Thoracic aorta (tissue), 2 donors: ENCODE measurements around the gene HCFC2. TPM values are rescaled to one million over a fixed set of nuclear protein-coding genes. Genes with fewer than 3 reads are reported as not detected.

Source experiments
- ATAC-seq: fragments of 150-250 bp; one replicate; pipeline ENCODE4 v1.8.0; 2017; ENCODE audit warnings: low read depth; ENCODE audit not compliant: insufficient number of reproducible peaks, low FRiP score
- DNase-seq: peaks from one replicate; pipeline ENCODE4 v3.0.0-alpha.2; 2020; ENCODE audit warnings: low spot score
- H3K27ac ChIP-seq, 2 donors: fragments of 200-600 bp; sonication (generic); 1 replicate in 1 of 2; 2 replicates in 1 of 2; pipeline ENCODE4 v1.5.1; 2016; ENCODE audit warnings: mild to moderate bottlenecking in 2 of 2, moderate library complexity in 2 of 2
- H3K27me3 ChIP-seq: fragments of 200-600 bp; sonication (generic); replicated peaks from 2 replicates; pipeline ENCODE4 v1.6.0; 2016; ENCODE audit warnings: mild to moderate bottlenecking; ENCODE audit not compliant: insufficient read depth
- H3K36me3 ChIP-seq: fragments of 200-600 bp; sonication (generic); one replicate; pipeline ENCODE4 v1.5.1; 2016
- H3K4me1 ChIP-seq, 2 donors: fragments of 200-600 bp; sonication (generic); 1 replicate in 1 of 2; 2 replicates in 1 of 2; pipeline versions ENCODE4 v1.5.1 to v1.6.0; 2016; ENCODE audit warnings: low read depth in 2 of 2, mild to moderate bottlenecking in 1 of 2; ENCODE audit not compliant: control insufficient read depth in 1 of 2
- H3K4me3 ChIP-seq: fragments of 200-600 bp; sonication (generic); 2 replicates; pipeline ENCODE4 v1.5.1; 2016; ENCODE audit warnings: mild to moderate bottlenecking
- H3K9me3 ChIP-seq: fragments of 200-600 bp; sonication (generic); 2 replicates; pipeline ENCODE4 v1.5.1; 2016
- total RNA-seq, 2 donors: library from RNA; depleted of rRNA; stranded (reverse); fragments of >200 nt; gene quantifications; one replicate each; pipeline versions ENCODE4 v1.1.0 to v1.2.3, GENCODE V29; 2016
- TF ChIP-seq, protein P1 (sequence below): fragments of 200-600 bp; sonication (generic); IDR thresholded peaks from one replicate; pipeline ENCODE4 v1.5.1; 2019; ENCODE audit warnings: antibody characterized with exemption

The HCFC2 gene
- total RNA-seq, 2 donors from 2014 or later = 24.1 to 28.6 TPM

DNA sequence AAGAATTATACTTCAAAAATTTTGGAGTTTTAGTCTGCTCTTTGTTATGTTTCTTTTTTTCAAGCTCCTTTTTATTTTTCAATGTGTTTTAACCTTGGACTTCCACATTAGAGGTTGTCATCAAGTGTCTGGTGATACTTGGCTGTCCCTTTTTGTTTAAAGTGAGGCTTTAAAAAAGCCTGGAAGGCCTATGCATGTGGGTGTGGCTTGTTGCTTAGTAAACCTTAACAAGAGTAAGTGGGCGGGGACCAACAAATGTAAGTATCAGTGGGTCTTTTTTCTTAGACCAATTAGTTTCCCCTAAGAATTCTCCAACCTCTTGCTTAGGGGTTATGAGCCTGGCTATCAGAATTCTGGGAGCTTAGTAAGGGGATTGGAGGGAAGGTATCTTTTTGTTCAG, 26.4 kb downstream of the HCFC2 start:
- Histone ChIP-seq H3K36me3 (peaks cover 35% of the 10 kb centered on the region), H3K4me1 (no peaks in the 10 kb centered on the region), H3K4me3 (no peak overlapping the region), H3K27me3 (no peaks in the 10 kb centered on the region), H3K27ac (no peak overlapping the region), H3K9me3 (no peaks in the 10 kb centered on the region)
- ATAC-seq (no peak), DNase-seq (no peak)
- TF ChIP-seq, protein P1, sequence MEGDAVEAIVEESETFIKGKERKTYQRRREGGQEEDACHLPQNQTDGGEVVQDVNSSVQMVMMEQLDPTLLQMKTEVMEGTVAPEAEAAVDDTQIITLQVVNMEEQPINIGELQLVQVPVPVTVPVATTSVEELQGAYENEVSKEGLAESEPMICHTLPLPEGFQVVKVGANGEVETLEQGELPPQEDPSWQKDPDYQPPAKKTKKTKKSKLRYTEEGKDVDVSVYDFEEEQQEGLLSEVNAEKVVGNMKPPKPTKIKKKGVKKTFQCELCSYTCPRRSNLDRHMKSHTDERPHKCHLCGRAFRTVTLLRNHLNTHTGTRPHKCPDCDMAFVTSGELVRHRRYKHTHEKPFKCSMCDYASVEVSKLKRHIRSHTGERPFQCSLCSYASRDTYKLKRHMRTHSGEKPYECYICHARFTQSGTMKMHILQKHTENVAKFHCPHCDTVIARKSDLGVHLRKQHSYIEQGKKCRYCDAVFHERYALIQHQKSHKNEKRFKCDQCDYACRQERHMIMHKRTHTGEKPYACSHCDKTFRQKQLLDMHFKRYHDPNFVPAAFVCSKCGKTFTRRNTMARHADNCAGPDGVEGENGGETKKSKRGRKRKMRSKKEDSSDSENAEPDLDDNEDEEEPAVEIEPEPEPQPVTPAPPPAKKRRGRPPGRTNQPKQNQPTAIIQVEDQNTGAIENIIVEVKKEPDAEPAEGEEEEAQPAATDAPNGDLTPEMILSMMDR = no peak

DNA sequence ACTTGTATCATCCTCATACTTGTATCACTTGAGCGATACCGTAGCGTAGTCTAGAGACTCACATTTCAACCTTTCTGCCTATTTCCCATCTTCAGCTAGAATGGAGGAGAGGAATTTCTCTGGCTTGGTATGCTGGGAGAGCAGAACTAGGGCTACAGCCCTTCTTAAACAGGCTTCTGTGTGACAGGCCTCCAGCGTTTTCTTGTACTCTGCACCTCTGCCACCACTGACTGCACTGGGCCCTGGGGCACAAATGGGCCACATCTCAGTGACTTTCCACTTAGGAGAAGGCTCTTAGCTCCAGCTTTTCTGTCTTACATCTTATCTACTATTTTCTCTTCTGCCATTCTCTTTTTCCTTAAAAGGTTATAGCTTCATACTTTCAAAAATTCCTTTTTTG, 26.8 kb downstream of the HCFC2 start:
- DNase-seq (no peak), ATAC-seq (no peak)
- Histone ChIP-seq H3K36me3 (peaks cover 32% of the 10 kb centered on the region), H3K4me1 (no peaks in the 10 kb centered on the region), H3K9me3 (no peaks in the 10 kb centered on the region), H3K27me3 (no peaks in the 10 kb centered on the region), H3K27ac (no peak overlapping the region), H3K4me3 (no peak overlapping the region)
- TF ChIP-seq, protein P1 = no peak

DNA sequence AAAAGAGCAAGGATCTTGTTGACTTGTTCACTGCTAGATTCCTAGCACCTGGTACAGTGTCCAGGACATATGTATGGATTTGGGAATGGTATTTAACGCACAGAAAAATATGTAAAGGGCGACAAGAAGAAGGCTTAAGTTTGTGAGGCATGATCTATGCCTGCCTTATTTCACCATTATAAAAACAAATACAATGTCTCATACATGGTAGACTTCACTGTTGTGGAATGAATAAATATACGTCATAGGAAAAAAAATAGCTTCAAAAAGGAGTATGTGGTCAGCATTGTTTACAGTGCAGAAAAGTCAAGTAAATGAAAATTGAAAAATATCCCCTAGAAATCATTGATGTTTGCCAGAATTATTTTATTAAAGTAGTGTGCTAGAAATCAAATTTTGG, 30.0 kb downstream of the HCFC2 start:
- no peak for ATAC-seq
- TF ChIP-seq, protein P1 = no peak
- Histone ChIP-seq H3K4me3 (no peak overlapping the region), H3K27ac (no peak overlapping the region), H3K36me3 (peaks cover 33% of the 10 kb centered on the region), H3K9me3 (no peaks in the 10 kb centered on the region), H3K27me3 (no peaks in the 10 kb centered on the region), H3K4me1 (no peaks in the 10 kb centered on the region)
- no peak for DNase-seq

DNA sequence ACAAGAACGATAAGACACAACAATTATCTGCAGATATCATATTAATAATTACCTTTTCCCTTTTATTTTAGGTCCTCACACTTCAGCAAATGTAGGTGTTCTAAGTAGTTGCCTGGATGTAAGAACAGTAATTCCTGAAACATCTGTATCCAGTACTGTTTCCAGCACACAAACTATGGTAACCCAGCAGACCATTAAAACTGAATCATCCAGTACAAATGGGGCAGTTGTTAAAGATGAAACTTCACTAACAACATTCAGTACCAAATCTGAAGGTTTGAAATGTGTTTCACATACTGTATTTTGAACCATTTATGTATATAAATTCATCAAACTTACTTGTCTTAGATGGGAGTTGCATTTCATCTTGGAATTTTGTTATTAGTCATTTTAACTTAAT, 31.0 kb downstream of the HCFC2 start:
- Histone ChIP-seq H3K27me3 (no peaks in the 10 kb centered on the region), H3K9me3 (no peaks in the 10 kb centered on the region), H3K27ac (no peak overlapping the region), H3K4me1 (no peaks in the 10 kb centered on the region), H3K4me3 (no peak overlapping the region), H3K36me3 (peaks cover 33% of the 10 kb centered on the region)
- ATAC-seq (no peak), DNase-seq (no peak)
- TF ChIP-seq, protein P1 = no peak

DNA sequence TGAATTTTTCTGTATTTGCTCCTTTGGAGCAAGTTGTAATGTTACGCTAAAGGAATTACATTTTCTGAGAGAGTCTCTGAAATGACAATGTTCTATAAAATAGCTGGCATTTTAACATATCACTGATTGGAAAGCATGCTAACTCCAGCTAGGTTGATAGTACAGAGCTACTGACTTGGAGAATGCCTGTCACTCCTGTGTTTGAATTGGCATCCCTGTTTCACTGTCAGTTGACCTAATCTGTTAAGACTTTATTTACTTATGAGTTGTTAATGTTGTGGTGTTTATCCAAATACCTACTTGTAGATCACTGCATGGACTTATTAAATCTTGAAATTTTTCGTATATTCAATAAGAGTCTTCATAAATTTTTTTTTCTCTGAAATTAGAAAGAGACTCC, 33.6 kb downstream of the HCFC2 start:
- Histone ChIP-seq H3K36me3 (peaks cover 33% of the 10 kb centered on the region), H3K9me3 (no peaks in the 10 kb centered on the region)
- no peak for ATAC-seq

More for the DNA sequence above, 33.6 kb downstream of the HCFC2 start:
- Histone ChIP-seq H3K4me3 (no peak overlapping the region), H3K27me3 (no peaks in the 10 kb centered on the region), H3K27ac (no peak overlapping the region), H3K4me1 (no peaks in the 10 kb centered on the region)
- DNase-seq = no peak
- TF ChIP-seq, protein P1 = no peak
